Measurements from ENCODE around the gene ANKRD63. TPM values are rescaled to one million over a fixed set of nuclear protein-coding genes. Genes with fewer than 3 reads are reported as not detected.

The ANKRD63 gene
- total and polyA plus RNA-seq, 2 of the 8 experiments (the other 6 are each of a cell fraction or from before 2014, with no cell fraction given): 0.18 to 0.26 TPM

DNA sequence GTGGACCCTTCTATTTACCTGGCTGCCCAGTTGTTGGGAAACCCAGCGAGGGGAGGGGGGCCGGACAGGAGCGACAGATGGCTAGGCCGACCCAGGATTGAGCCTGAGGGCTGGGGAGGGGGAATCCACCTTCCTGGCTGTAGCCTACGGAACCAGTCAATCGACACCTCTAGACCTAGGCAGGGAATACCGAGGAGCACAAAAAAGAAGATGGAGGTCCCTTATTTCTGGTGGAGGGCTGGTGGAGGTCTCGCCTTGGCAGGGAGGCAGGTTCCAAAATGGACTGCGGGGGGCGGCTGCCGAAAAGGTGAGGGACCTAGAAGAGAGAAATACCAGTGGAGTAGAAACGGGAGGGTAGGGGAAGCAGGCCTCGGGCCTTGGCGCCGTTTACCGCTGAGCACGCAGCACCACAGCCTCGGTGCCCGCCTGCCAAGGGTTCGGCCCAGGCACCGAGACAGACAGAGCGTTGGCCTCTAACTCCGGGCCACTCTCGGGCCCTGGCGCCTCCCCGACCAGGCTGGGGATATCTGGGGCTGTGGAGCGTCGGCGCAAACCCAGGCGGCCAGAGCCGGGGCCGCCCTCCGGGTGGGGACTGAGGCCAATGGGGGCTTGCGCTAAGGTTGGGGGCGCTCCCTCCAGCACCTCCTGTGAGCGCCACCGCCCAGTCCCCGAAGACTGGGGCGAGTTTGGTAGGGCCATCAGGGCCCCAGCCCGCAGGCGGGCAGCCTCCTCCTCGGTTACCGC is 1.6 kb downstream of the ANKRD63 start (continued):
- peak; percentile 66 for TF ChIP-seq EZH2 (IDR thresholded peaks at IDR 0.05; ENCODE audit: low read depth, low read length, severe bottlenecking)

Measured in H1 (cell line).